ENCODE results near the gene CHMP2A.

DNA sequence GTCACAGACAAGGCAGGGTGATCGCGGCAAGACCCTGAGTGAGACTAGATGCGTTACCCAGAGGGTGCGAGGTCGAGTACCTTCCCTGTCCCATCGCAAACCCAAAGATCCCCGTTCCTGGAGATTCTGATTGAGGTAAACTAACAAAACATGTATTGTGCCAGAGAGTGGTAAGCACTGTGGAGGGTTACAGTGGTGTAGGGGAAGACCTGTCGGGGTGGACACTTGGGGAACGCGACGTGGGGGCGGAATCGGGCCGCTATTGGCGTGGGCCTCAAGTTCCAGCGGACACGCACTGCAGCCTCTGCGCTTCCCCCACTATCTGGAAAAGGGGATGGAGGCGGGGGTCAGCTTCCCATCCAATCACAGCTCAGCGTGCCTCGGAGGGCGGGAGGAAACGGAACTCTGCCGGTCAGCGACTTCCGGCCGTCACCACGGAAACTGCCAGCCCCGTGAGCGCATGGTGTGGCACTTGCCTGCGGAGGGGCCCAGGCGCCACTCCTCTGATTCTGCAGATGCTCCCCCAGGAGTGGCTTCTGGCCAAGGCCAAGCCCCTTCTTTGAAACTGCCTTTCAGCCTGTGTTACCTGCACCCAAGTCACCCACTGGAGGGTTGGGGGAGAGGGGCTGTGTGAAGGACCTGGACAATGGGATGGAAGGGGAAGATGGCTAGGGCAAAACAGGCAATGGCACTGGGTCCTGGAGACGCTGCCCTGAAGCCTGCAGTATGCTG lies 4.5 kb upstream of the CHMP2A start:
- TF ChIP-seq, protein P1, sequence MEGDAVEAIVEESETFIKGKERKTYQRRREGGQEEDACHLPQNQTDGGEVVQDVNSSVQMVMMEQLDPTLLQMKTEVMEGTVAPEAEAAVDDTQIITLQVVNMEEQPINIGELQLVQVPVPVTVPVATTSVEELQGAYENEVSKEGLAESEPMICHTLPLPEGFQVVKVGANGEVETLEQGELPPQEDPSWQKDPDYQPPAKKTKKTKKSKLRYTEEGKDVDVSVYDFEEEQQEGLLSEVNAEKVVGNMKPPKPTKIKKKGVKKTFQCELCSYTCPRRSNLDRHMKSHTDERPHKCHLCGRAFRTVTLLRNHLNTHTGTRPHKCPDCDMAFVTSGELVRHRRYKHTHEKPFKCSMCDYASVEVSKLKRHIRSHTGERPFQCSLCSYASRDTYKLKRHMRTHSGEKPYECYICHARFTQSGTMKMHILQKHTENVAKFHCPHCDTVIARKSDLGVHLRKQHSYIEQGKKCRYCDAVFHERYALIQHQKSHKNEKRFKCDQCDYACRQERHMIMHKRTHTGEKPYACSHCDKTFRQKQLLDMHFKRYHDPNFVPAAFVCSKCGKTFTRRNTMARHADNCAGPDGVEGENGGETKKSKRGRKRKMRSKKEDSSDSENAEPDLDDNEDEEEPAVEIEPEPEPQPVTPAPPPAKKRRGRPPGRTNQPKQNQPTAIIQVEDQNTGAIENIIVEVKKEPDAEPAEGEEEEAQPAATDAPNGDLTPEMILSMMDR (IDR thresholded peaks at IDR 0.05) = no peak
- TF ChIP-seq POLR2A (IDR thresholded peaks at IDR 0.05) = peak; percentile 48 to 61
